Neural cell (in vitro differentiated cells): ENCODE results near the gene TRIM29.

Experiments used
- EP300 ChIP-seq: fragments of 450-650 bp; conservative IDR thresholded peaks from 2 replicates; pipeline ENCODE4 v1.6.1; 2014; ENCODE audit warnings: antibody characterized with exemption, mild to moderate bottlenecking, moderate library complexity; ENCODE audit not compliant: poor library complexity, severe bottlenecking
- TAF1 ChIP-seq: IDR thresholded peaks from 2 replicates; pipeline ENCODE4 v1.6.1; 2012; ENCODE audit warnings: low read depth
- TF ChIP-seq, protein P1 (sequence below): fragments of 450-650 bp; IDR thresholded peaks from 2 replicates; pipeline ENCODE4 v1.5.1; 2014; ENCODE audit warnings: antibody characterized with exemption, mild to moderate bottlenecking, moderate library complexity; ENCODE audit not compliant: poor library complexity, severe bottlenecking

DNA sequence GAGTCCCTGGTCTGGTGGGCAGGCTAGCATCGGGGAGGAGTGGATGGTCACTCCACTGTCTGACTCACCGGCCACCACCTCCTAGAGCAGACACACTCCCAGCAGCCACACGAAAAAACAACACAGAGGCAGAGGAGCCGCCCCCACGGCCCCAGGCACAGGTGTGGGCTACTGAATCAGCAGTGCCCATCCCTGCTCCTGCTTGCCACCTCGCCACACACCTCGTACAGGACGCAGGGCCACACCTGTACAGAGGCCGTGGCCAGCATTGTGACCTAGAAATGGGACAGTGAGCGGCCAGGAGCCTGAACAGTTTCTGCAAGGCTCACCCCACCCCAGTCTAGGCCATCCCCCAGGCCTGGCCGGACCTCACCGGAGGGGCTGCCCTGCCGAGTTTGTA lies 14.0 kb downstream of the TRIM29 start:
- no peak for TF ChIP-seq TAF1
- TF ChIP-seq, protein P1, sequence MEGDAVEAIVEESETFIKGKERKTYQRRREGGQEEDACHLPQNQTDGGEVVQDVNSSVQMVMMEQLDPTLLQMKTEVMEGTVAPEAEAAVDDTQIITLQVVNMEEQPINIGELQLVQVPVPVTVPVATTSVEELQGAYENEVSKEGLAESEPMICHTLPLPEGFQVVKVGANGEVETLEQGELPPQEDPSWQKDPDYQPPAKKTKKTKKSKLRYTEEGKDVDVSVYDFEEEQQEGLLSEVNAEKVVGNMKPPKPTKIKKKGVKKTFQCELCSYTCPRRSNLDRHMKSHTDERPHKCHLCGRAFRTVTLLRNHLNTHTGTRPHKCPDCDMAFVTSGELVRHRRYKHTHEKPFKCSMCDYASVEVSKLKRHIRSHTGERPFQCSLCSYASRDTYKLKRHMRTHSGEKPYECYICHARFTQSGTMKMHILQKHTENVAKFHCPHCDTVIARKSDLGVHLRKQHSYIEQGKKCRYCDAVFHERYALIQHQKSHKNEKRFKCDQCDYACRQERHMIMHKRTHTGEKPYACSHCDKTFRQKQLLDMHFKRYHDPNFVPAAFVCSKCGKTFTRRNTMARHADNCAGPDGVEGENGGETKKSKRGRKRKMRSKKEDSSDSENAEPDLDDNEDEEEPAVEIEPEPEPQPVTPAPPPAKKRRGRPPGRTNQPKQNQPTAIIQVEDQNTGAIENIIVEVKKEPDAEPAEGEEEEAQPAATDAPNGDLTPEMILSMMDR: no peak
- no peak for TF ChIP-seq EP300
